Nephron progenitor cell (in vitro differentiated cells): ENCODE measurements around the gene TMEM212.

Experiments
- DNase-seq: peaks from one replicate; pipeline ENCODE4 v3.0.0; 2021
- H3K27ac Mint-ChIP-seq: 2 replicates; pipeline ENCODE4 v1.8.0; 2021; ENCODE audit warnings: mild to moderate bottlenecking, moderate library complexity, mixed read lengths
- H3K27me3 Mint-ChIP-seq: 2 replicates; pipeline ENCODE4 v1.8.0; 2021; ENCODE audit warnings: mild to moderate bottlenecking, low read depth, mixed read lengths; ENCODE audit not compliant: poor library complexity
- H3K36me3 Mint-ChIP-seq: 2 replicates; pipeline ENCODE4 v1.8.0; 2021; ENCODE audit warnings: low read depth, mixed read lengths
- H3K4me1 Mint-ChIP-seq: 2 replicates; pipeline ENCODE4 v1.8.0; 2021; ENCODE audit warnings: mixed read lengths
- H3K4me3 Mint-ChIP-seq: 2 replicates; pipeline ENCODE4 v1.8.0; 2021; ENCODE audit warnings: mild to moderate bottlenecking, moderate library complexity, mixed read lengths
- H3K9me3 Mint-ChIP-seq: 2 replicates; pipeline ENCODE4 v1.8.0; 2021; ENCODE audit warnings: mild to moderate bottlenecking, moderate library complexity, mixed read lengths
- CTCF ChIP-seq: fragments of 200-600 bp; sonication (generic); IDR thresholded peaks from 2 replicates; pipeline ENCODE4 v1.5.0; 2021; ENCODE audit warnings: antibody characterized with exemption

Gene TMEM212

DNA sequence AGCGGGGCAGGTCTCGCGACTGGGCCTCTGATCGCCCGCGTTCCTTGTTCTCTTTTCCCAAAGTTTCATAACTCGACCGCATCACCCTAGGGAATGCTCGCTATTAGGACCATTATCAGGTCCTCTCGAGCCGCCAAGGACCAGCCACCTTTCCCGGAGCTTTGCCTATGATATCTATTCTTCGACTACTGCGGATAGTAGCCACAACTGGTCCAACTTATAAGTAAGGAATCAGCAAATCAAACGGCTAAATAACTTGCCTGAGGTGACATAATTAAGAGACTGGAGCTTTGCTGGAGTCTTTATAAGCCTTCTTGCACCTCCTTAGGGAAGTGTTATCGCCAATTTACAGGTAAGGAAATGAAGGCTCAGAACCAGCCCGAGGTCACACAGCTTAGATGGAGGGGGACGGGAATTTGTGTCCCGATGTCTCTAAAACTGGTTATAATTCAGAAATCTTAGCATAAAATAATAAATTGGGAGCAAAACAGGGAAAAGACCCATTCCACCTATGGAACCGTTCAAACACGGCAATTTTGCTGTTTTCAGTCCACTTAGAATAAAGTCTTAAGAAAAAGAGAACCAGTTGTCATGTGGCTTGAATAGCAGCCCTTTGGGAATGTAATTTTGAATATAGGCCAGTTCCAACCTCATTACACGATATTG lies 32.4 kb upstream of the TMEM212 start:
- Mint-ChIP-seq H3K27me3 (peaks cover 48% of the 10 kb centered on the region), H3K4me1 (peaks cover 11% of the 10 kb centered on the region)

DNA sequence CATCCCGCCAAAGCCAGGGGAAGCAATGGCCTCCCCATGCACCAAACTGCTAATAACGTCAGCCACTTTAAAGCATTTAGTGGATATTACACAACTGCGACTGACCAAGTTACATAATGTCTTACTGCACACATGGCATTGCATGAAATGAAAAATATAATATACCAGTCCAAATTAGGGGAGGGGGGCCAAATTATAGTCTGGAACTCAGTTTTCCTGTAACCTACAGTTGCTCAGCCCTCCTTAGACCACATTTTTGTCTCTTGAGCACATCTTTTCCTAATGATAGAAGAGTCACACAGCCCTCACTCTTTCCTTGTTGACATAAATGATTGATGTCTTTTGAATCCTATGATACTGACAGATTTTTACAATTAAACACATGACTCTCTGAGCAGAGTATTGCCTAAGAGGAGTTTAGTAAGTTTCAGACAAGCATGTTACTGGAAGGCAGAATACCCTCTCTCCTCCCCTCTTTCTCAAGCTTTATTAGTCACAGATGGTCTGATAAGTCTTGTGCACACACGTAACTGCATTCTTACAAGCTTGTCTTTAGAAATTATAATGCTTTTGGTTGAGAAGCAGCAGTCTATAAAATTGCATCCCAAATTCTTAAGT lies 31.7 kb upstream of the TMEM212 start:
- Mint-ChIP-seq H3K36me3 (peaks cover 3% of the 10 kb centered on the region), H3K27me3 (peaks cover 48% of the 10 kb centered on the region), H3K27ac (no peak overlapping the region), H3K4me3 (peak overlapping the region; percentile 88), H3K9me3 (peaks cover 8% of the 10 kb centered on the region), H3K4me1 (peaks cover 11% of the 10 kb centered on the region)
- DNase-seq, result no peak
- TF ChIP-seq CTCF, result no peak

More for the DNA sequence above, 32.4 kb upstream of the TMEM212 start:
- TF ChIP-seq CTCF, result no peak
- no peak for DNase-seq
- Mint-ChIP-seq H3K4me3 (peak overlapping the region; percentile 88), H3K36me3 (peaks cover 3% of the 10 kb centered on the region), H3K9me3 (peaks cover 4% of the 10 kb centered on the region), H3K27ac (no peak overlapping the region)

GRCh38 chr3:171811913-171812335 lies 31.2 kb upstream of the TMEM212 start:
- no peak overlapping the region for H3K27ac Mint-ChIP-seq
- no peak for TF ChIP-seq CTCF
- peaks cover 8% of the 10 kb centered on the region for H3K9me3 Mint-ChIP-seq
- no peak for DNase-seq
- H3K4me3 Mint-ChIP-seq, result no peak overlapping the region
- H3K4me1 Mint-ChIP-seq, result peaks cover 11% of the 10 kb centered on the region
- peaks cover 48% of the 10 kb centered on the region for H3K27me3 Mint-ChIP-seq
- peaks cover 3% of the 10 kb centered on the region for H3K36me3 Mint-ChIP-seq

- no peak overlapping the region for H3K4me3 Mint-ChIP-seq
- peaks cover 48% of the 10 kb centered on the region for H3K27me3 Mint-ChIP-seq
- no peak for TF ChIP-seq CTCF
- H3K9me3 Mint-ChIP-seq, result peaks cover 8% of the 10 kb centered on the region
- H3K4me1 Mint-ChIP-seq, result peaks cover 11% of the 10 kb centered on the region
- DNase-seq, result no peak
- no peak overlapping the region for H3K27ac Mint-ChIP-seq
- peaks cover under 1% of the 10 kb centered on the region for H3K36me3 Mint-ChIP-seq
These were observed 30.3 kb upstream of the TMEM212 start for GRCh38 chr3:171812811-171813210.

GRCh38 chr3:171813278-171813896 lies 29.8 kb upstream of the TMEM212 start:
- Mint-ChIP-seq H3K9me3 (peaks cover 8% of the 10 kb centered on the region), H3K36me3 (no peaks in the 10 kb centered on the region), H3K4me1 (peaks cover 11% of the 10 kb centered on the region), H3K27me3 (peaks cover 48% of the 10 kb centered on the region), H3K4me3 (no peak overlapping the region), H3K27ac (no peak overlapping the region)
- TF ChIP-seq CTCF, result no peak
- no peak for DNase-seq
